IPS-18c (cell line): ENCODE measurements around the gene WNT4.

ENCODE experiments used
- H3K4me3 ChIP-seq: 2 replicates; pipeline ENCODE4 v1.7.0; 2013; ENCODE audit warnings: low read depth, mild to moderate bottlenecking, low read length, moderate library complexity; ENCODE audit not compliant: insufficient read depth
- H3K9me3 ChIP-seq: one replicate; pipeline ENCODE4 v1.6.1; 2013; ENCODE audit warnings: mild to moderate bottlenecking, low read length, moderate library complexity; ENCODE audit not compliant: control insufficient read depth, insufficient read depth

The WNT4 gene

DNA sequence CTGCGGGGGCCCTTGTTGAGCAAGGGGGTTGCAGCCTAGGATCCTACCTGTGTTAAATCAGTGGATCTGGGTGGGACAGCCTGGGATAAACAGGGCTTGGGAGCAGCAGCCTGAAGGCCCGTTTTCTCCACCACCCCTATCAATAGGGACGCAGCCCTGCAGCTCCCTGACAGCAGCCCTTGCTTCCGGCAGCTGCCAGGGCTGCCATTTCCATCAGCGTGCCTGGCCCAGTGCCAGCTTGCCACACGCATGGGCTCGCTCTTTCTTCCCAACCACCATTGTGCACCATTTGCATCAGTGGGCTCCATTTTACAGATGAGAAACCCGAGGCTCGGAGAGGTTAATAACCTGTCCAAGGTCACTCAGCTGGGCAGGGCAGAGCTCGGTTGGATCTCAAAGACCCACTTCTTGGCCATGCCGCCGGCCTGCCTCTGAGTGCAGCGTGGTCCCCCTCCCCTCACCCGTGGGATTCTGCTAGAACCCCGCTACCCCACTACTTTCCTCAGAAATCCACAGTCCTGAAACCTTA, 3.8 kb downstream of the WNT4 start:
- Histone ChIP-seq H3K9me3 (peaks cover 2% of the 10 kb centered on the region), H3K4me3 (no peak overlapping the region)

DNA sequence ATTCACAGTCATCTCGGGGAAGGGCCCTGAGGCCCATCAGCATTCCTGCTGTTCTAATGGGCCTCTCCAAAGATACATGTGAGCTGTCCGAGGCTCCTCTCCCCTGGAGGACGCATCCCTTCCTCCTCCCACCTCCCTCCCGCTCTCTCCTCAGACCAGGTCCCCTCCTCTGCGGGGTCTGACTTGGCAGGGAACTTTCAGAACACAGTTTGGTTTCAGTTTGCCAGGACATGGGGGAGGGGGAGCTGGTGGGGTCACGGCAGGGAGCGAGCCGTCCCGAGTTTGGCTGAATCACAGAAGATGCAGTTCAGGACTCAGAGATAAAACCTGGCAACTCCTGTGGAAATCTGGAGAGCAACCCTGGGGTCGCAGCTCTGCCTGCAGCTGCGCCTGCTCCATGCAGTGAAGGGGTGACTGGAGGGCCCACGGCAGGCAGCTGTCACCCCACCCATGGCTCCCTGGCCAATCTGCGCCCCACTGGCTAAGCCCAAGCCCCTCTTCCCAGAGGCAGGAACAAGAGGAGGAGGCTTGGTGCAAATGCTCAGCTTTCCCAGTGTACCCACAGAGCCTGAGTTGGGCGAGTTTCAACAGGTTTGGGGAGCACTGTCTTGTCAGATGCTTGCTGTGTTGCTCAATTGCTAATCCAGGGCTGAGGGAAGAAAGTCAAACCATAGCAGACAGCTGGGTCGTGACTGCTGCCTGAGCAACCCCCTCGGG, 5.7 kb downstream of the WNT4 start:
- Histone ChIP-seq H3K4me3 (no peak overlapping the region), H3K9me3 (peaks cover 2% of the 10 kb centered on the region)

DNA sequence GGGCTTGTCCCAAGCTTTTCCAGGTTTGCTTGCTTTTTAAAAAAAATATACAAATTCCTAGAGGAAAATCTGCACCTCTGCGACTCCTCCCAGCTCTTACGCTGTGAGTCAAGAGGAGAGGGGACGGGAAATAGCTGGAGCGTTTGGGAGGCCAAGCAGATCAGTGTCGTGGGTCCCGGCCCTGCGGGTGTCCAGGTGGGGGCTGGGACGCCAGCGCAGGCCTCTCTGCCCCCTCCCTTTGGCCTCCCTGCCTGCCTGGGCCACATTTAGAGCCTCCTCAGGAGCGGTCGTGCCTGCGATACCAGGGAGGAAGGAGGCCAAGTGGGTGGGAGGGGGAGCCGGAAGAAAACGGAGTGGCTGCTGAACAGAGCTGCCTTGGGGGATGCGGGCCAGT, 9.0 kb downstream of the WNT4 start:
- peaks cover 2% of the 10 kb centered on the region for H3K9me3 ChIP-seq

DNA sequence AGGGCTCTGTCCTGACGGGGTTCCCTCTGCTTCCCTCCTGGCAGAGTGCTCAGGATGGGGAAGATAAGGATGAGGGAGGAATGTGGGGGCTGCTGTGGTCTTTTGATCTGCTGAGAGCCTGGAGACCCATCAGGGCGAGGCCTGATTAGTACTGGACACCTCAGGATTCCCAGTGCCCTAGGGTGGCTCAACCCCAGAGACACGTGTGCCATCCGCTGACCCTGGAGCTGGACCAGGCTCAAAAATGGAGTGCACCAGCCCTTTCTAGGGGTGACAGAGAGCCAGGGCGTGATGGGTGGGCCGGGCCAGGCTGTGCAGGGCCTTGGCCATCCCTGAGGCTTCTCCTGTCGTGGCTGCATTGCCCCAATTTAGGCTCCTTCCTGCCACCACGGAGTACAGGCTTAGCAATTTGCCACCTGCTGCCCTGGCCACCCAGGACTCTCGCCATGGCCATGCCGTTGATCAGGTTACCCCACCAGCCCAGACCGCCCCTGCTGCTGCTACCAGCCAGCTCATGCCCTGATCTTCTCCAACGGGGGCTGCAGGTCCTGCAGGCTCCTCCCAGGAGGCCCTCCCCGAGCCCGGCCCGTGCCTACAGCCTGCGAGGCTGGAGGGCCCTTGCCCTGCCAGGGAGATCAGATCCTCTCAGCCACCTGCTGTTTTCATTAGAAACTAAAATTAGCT, 9.5 kb downstream of the WNT4 start:
- peaks cover 2% of the 10 kb centered on the region for H3K9me3 ChIP-seq
- H3K4me3 ChIP-seq: no peak overlapping the region

More for the DNA sequence above, 9.0 kb downstream of the WNT4 start:
- H3K4me3 ChIP-seq: no peak overlapping the region

DNA sequence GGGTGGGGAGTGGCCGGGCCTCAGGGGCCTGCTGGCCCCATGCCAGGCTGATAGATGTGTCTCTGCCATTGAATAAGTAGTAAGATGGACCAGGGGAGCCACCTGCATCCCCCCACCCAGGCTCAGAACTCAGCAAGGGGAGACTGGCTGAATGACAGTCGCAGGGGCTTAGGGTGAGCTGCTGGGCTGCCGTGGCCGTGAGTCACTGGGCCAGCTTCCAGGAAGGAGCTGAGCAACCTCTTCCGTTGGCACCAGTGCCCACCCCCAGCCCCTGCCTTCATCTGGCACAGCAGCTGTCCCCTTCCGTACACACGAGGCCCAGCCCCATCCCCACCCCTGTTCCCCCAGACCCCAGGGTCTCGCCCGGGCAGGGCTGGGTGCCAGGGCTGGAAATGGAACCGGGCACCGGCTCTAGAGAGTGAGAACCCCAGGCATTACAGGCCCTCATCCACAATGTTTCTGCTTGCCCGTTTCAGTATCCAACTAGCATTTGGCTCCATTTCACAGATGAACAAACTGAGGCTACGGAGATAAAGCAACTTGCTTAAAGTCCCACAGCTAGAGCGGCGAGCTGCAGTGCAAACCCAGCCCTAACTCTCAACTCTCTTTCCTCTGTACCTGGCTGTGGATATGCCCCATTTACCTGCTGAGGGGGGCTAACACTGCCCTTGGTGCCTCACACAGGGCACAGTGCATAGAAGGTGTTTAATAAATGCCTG, 10.2 kb downstream of the WNT4 start:
- H3K9me3 ChIP-seq: peaks cover 2% of the 10 kb centered on the region
- H3K4me3 ChIP-seq: no peak overlapping the region

DNA sequence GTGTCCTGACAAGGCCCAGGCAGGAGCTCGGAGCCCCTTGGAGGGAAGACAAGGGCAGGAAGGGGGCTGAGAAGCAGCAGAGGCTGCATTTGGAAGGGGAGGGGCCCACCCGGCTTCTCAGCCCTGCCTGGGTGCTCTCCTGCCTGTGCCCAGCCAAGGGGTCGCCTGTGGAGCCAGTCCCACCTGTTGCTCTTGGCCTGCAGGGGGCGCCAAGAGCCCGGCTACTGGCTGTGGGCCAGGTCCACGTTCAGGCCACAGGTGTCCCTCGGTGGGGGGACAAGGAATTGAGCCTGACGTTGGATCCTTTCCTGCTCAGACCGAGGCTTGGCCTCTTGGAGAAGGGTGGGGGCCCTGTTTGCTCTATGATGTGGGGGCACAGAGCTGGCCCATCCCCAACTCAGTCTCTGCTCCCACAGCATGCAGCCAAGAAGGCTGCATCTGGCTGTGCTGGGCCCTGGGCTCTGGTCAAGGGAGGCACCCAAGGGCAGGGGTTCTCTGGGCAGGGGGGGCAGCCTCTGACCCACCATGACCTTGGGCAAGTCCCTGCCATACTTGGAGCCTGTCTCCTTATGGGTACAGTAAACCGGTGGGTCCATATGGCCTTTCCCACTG, 10.9 kb downstream of the WNT4 start:
- Histone ChIP-seq H3K4me3 (no peak overlapping the region), H3K9me3 (peaks cover 2% of the 10 kb centered on the region)

DNA sequence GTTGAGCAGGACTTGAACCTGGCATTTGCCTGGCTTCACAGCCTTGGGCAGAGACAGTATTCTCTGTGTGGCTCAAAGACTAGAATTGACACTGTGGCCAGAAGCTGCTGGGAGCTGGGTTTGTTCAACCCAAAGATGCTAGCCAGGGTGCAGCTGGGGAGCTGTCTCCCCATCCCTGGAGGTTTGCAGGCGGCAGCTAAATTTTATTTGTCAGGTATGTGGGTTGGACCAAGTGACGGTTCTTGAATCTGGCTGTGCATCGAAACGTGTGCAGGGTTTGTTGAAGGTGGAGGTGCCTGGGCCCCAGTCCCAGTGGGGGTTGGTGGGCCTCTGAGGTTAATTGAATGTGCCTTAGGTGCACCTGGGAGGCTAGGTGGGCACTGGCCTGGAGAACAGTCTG, 11.8 kb downstream of the WNT4 start:
- Histone ChIP-seq H3K9me3 (no peaks in the 10 kb centered on the region), H3K4me3 (no peak overlapping the region)

DNA sequence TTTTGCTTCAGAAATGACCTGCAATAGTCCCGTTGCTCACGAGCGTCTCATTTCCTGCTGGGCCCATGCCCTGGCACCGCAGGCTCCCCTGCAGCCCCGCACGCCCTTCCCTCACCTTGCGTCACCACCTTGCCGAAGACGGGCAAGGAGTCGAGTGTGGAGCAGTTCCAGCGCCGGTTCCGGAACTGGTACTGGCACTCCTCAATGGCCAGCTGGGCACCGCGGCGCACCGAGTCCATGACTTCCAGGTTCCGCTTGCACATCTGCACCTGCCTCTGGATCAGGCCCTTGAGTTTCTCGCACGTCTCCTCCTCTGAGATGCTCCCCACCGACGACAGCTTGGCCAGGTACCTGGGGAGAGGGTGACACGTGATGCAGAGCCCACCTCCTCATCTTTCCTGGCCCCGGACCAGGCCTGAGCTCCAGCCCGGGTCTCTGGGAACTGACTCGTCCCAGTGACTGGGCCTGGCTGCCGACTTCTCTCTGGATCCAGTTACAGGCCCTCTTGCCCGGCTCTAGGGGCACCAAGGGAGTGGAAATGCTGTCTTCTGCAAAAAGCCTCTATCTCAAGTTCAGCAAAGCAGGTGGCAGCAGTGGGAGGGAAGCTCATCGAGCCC, 13.3 kb downstream of the WNT4 start:
- H3K9me3 ChIP-seq: no peaks in the 10 kb centered on the region
- no peak overlapping the region for H3K4me3 ChIP-seq

DNA sequence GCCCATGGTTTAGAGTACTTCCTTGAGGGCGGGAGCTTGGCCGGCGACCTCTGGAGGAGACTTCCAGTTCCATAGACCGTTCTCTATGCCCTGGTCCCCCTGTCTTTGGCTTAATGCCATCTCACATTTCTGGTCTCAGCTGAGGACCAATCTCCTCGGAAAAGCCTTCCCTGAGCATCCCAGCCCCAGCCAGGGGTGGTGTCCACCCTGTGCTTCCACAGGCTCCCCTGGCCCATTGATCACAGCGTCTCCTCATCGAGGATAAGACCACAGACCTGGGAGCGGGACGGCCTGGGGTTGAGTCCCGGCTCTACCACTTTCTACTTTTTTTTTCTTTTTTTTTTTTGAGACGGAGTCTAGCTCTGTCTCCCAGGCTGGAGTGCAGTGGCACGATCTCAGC, 14.5 kb downstream of the WNT4 start:
- no peak overlapping the region for H3K4me3 ChIP-seq
- H3K9me3 ChIP-seq: no peaks in the 10 kb centered on the region

DNA sequence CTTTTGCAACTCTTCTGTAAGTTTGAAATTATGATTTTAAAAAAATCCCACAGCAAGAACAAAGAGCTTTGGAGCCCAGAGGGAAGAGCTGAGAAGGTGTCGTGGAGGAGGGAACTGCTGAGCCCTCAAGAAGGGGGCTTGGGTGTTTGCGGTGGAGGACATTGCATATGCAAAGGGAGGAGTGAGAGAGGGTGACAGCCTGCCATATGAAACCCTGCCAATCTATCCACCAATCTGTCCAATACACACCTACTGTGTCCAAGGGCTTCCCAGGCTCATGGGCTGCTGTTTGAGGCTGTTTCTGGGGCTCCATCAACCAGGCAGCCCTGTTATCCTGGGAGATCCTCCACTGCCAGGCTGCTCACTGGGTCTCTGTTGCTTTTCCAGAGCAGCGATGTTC, 15.2 kb downstream of the WNT4 start:
- Histone ChIP-seq H3K4me3 (no peak overlapping the region), H3K9me3 (no peaks in the 10 kb centered on the region)

DNA sequence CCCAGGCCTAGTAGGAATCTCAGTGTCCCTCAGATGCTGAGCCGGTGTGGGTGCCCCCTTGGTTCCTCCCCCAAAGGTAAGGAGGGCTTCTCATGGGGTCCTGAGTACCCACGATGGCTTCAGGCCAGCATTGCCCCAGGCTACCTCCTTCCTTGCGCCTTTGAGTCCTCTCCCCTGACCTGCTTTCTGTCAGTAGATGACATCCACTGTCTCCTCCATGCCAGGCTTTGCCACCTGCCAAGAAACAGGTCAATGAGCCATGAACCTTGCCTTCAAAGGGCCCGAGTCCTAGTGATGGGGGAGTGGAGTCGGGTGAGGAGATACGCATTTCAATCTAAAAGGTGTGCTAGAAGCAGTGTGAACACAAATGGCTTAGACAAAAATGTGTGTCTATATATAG, 15.6 kb downstream of the WNT4 start:
- Histone ChIP-seq H3K9me3 (no peaks in the 10 kb centered on the region), H3K4me3 (no peak overlapping the region)

DNA sequence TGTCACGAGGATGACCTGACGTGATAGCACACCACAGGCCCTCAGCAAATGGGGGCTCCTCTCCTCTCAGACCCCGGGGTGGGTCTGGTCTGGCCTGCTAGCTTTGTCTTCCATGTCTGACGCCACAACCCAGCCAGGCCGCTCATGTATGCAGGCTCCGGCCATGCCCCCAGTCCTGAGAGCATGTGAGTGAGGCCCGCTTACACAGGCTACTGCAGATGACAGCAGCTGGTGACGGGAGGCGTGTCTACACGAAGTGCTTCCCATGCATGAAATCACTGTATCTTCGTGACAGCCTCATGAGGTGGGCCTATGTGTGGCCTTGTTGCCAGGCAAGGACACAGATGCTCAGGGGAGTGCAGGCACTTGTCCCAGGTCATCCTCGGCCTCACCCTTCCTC, 16.4 kb downstream of the WNT4 start:
- H3K4me3 ChIP-seq: no peak overlapping the region
- H3K9me3 ChIP-seq: no peaks in the 10 kb centered on the region

DNA sequence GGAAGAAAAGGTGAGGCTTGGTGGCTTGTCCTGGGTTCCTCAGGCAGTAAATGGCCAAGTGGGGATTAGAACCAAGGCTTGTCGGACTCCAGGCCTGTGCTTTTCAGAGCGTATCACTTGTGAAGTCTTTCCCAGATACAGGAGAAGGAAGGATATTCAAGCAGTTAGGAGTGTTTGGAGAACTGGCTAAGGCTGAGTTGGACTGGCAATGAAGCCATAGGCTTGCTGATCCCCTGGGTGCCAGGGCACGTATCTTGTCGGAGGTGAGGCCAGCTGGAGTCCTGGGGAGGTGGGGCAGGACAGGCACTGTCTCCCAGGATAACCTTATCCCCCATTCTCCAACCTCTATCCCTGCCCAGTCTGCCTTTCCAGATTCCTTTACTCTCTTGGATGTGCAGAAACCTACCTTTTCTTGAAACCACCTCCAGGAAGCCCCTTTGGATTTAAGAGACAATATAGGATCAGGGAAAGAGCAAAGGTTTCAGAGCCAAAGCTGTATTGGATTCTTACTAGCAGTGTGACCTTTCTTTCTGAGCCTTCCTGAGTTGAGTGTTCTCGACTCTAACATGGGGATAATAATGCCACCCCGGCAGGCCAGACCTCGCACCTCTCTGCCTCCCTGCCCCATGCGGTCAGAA, 18.2 kb downstream of the WNT4 start:
- Histone ChIP-seq H3K9me3 (no peaks in the 10 kb centered on the region), H3K4me3 (no peak overlapping the region)

DNA sequence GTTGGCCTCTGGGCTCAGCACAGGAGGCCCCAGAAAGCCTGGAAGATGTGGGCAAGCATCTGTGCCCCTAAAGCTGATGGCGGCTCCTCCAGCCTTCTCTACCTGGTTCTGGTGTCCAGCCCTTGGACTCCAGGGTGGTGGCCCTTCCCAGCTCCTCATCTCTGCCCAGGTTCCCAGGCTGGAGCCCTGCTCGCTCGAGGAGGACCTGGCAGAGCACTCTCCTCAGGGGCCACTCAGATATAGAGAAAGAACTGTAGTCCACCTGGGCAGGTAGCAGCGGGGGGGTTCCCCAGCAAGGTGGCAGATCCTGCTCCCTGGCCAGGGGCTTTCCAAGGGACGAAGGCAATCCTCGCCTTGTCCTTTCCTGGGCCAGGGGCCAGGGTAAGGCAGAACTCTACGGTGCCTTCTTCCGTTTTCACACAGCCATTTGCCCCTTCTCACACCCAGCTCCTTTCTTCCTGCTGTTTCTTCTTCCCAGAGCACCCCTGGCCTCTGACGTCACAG, 18.9 kb downstream of the WNT4 start:
- Histone ChIP-seq H3K9me3 (no peaks in the 10 kb centered on the region), H3K4me3 (no peak overlapping the region)

DNA sequence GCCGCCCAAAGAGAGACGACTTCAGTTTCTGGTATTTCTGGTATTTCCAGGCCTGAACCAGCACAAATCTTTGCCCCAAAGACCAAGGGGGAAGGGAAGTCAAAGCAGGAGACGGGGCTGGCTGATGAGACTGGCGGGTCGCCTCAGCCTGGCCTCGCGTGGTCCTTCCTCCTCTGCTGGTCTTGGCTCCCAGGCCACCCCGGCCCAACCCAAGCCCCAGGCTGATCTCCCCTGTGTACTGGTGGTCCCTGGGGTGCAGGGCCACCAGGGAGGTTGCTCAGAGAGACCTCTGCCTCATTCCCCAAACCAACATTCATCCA, 19.9 kb downstream of the WNT4 start:
- H3K9me3 ChIP-seq: no peaks in the 10 kb centered on the region
- H3K4me3 ChIP-seq: no peak overlapping the region

DNA sequence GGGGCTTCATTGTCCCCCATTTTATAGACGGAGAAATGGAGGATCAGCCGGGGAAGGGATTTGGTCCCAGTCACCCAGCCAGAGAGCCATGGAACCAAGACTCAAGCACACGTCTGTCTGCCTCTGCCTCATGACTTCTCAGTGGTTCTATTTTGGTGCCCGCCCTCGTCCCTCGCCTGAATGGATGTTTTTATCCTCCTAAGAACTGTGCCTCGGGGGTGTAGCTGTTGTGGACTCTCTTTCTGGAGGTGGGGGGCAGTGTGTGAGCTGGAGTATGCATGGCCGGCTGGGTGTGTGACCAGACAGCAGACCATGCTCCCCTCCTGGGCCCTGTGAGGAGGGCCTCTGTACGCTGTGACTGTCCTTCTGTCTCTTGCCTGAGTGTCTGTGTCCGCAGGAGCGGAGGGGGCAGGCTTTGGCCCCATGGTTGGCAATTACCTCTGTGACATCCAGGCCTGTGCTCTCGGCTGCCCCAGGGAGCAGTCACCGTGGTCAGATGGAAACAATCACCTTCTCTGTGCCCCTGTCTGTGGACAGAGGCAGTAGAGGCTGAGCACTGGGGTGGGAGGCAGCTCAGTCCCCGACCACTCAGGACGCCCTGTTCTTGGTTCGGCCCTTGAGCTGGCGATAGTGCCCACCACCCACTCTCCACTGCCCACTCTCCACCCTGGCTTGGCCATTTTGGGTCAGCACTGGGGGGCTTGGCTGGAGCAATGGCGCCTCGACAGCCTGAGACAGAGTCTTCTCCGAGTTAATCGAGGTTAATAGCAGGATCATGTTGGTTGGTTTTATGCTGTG, 20.4 kb downstream of the WNT4 start:
- Histone ChIP-seq H3K9me3 (no peaks in the 10 kb centered on the region), H3K4me3 (no peak overlapping the region)
